ENCODE measurements around the gene ABT1.

DNA sequence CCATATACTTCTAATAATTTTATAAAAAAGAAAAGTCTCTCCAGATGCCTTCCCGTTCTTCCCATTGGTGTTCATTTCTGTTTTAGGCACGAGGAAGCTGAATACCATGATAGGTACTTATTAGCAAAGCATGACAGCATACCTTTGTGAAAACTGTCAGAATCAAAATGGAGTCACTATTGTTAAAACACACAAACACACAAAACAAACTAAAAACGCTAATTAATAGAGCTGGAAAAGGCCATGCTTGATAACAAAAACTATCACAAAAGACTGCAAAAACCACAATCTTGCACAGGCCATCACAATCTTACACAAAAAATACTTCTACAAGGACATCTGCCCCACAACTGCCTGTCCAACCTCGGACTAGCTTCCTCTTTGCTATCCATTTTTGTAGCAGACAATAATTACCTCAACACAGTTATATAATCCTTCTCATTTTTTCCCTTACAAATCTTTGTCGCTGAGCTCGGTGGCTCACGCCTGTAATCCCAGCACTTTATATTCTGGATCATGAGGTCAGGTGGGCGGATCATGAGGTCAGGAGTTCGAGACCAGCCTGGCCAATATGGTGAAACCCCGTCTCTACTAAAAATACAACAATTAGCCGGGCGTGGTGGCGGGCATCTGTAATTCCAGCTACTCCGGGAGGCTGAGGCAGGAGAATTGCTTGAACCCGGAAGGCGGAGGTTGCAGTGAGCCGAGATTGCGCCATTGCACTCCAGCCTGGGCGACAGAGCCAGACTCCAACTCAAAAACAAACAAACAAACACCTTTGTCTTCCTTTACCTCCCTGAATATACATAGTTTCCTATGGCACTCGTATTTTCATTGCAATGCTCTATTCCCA, 3.2 kb upstream of the ABT1 start:
- TF ChIP-seq, protein P1, sequence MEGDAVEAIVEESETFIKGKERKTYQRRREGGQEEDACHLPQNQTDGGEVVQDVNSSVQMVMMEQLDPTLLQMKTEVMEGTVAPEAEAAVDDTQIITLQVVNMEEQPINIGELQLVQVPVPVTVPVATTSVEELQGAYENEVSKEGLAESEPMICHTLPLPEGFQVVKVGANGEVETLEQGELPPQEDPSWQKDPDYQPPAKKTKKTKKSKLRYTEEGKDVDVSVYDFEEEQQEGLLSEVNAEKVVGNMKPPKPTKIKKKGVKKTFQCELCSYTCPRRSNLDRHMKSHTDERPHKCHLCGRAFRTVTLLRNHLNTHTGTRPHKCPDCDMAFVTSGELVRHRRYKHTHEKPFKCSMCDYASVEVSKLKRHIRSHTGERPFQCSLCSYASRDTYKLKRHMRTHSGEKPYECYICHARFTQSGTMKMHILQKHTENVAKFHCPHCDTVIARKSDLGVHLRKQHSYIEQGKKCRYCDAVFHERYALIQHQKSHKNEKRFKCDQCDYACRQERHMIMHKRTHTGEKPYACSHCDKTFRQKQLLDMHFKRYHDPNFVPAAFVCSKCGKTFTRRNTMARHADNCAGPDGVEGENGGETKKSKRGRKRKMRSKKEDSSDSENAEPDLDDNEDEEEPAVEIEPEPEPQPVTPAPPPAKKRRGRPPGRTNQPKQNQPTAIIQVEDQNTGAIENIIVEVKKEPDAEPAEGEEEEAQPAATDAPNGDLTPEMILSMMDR (IDR thresholded peaks at IDR 0.05): no peak
- no peak for TF ChIP-seq POLR2A (IDR thresholded peaks at IDR 0.05)

Data from suprapubic skin (tissue), 3 donors.